GM10248 (cell line): ENCODE data around the gene MEG3.

Experiments
- CTCF ChIA-PET: fragments of 300-600 bp; sonication (Branson Sonifier 250); formaldehyde crosslinking; extraction: SDS; loops from one replicate; lab custom pipeline; 2021; ENCODE audit warnings: antibody characterized with exemption; lab: Yijun Ruan, JAX
- POLR2A ChIA-PET: fragments of 350-650 bp; sonication (Branson Sonifier 250); formaldehyde crosslinking; extraction: SDS; loops from one replicate; lab custom pipeline; 2020; ENCODE audit warnings: antibody characterized with exemption; lab: Yijun Ruan, JAX
- DNase-seq: peaks from one replicate; pipeline ENCODE4 v3.0.0; 2012; ENCODE audit errors: extremely low spot score
- TF ChIP-seq, protein P1 (sequence below): IDR thresholded peaks from 2 replicates; pipeline ENCODE4 v1.5.1; 2012; ENCODE audit warnings: mild to moderate bottlenecking, low read depth; ENCODE audit errors: extremely low read depth, missing control alignments, control extremely low read depth

The MEG3 gene

GRCh38 chr14:100889641-100890040 lies 63.7 kb downstream of the MEG3 start:
- TF ChIP-seq, protein P1, sequence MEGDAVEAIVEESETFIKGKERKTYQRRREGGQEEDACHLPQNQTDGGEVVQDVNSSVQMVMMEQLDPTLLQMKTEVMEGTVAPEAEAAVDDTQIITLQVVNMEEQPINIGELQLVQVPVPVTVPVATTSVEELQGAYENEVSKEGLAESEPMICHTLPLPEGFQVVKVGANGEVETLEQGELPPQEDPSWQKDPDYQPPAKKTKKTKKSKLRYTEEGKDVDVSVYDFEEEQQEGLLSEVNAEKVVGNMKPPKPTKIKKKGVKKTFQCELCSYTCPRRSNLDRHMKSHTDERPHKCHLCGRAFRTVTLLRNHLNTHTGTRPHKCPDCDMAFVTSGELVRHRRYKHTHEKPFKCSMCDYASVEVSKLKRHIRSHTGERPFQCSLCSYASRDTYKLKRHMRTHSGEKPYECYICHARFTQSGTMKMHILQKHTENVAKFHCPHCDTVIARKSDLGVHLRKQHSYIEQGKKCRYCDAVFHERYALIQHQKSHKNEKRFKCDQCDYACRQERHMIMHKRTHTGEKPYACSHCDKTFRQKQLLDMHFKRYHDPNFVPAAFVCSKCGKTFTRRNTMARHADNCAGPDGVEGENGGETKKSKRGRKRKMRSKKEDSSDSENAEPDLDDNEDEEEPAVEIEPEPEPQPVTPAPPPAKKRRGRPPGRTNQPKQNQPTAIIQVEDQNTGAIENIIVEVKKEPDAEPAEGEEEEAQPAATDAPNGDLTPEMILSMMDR: no peak
- ChIA-PET CTCF (no interaction called here), POLR2A (no interaction called here)
- no peak for DNase-seq

DNA sequence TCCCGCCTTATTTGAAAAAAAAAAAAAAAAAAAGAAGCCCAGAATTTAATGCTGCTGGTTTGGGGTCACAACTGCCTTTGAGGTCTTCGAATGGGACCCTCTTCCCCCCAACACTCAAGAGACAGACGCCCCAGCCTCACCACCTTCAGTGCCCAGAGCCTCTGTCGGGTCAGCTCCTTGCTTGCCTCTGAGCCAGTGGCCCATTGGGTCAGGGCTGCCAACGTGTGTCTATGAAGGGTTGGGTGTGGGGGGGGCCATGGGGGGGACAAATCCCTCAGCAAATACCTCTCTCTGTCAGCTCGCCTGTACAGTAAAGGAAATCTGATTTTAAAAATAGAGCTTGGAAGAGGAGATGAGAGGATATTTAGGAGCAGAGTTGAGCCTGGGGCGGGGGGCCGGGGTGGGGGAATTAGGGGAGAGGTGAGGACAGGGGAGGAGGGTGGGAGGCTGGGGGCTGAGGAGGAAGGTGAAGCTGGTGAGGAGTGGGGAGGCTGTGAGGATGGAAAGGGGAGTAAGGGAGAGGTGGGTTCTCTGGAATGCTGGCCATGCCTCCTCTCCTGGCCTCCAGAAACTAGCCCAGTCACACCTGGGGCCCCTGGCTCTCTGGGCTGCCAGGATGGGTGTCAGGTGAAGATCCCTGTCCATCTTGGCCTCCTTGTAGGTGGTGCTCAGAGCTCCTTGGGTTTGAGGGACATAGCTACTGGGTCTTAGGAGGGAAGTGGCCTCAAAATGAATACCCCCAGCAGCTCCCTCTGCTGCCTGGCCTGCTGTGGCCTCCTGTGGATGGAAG lies 64.3 kb downstream of the MEG3 start:
- POLR2A ChIA-PET: no interaction called here
- DNase-seq: no peak
- TF ChIP-seq, protein P1: no peak
- CTCF ChIA-PET: no interaction called here

GRCh38 chr14:100891051-100891450 lies 65.1 kb downstream of the MEG3 start:
- POLR2A ChIA-PET: no interaction called here
- CTCF ChIA-PET: no interaction called here
- DNase-seq: no peak
- TF ChIP-seq, protein P1: no peak

- TF ChIP-seq, protein P1: no peak
- ChIA-PET CTCF (no interaction called here), POLR2A (no interaction called here)
- DNase-seq: no peak
Observed at GRCh38 chr14:100891501-100892445, 65.9 kb downstream of the MEG3 start.

DNA sequence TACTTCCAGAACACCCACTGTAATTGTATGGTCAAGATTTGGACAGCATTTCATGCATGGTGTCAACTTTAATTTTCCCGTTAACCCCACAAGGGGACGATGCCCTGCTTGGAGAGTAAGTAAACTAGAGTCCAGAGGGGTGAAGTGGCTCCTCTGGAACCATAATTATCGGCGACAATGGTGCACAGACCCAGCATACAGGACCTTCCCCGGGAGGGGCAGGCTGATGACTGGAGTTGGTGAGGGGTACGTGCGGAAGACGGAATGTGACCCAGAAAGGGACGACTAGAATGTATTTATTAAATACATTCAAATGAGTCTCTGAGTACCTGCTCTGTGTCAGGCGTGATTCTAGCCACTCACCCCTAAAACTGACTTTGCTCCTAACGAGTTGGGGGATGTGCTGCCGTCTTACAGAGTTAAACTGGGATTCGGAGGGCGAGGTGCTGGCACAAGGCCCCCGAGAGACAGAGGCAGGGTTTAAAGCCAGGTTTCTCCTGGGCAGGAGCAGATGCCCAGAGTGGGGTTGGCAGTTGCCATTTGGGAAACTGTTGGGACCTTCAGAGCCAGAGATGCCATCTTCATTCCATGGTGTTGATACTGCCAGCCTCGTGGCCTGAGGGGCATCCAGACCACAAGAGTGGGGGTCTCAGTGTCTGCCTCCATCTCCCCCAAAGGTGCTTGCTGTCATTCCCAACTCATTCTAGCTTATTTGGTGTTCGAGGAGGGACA lies 66.7 kb downstream of the MEG3 start:
- TF ChIP-seq, protein P1: no peak
- no peak for DNase-seq
- POLR2A ChIA-PET: no interaction called here
- CTCF ChIA-PET: no interaction called here

GRCh38 chr14:100893228-100893601 lies 67.3 kb downstream of the MEG3 start:
- ChIA-PET POLR2A (no interaction called here), CTCF (no interaction called here)
- TF ChIP-seq, protein P1: no peak
- no peak for DNase-seq
